GM12891 (cell line): Measurements from ENCODE around the gene TPX2.

ENCODE experiments used
- POLR2A ChIP-seq: IDR thresholded peaks from 2 replicates; pipeline ENCODE4 v1.6.1; 2011; ENCODE audit warnings: low read depth, low read length, control low read depth
- POLR2AphosphoS5 ChIP-seq: IDR thresholded peaks from 2 replicates; pipeline ENCODE4 v1.6.1; 2011; ENCODE audit warnings: low read depth, low read length, control low read depth
- TAF1 ChIP-seq: IDR thresholded peaks from 2 replicates; pipeline ENCODE4 v1.6.1; 2011; ENCODE audit warnings: low read depth, low read length, control low read depth

GRCh38 chr20:31806564-31807355, 67.7 kb downstream of the TPX2 start:
- TF ChIP-seq POLR2AphosphoS5 (no peak), POLR2A (no peak), TAF1 (no peak)
